GM10248 (cell line): ENCODE data around the gene ATP6V1G3.

Experiments used
- CTCF ChIA-PET: fragments of 300-600 bp; sonication (Branson Sonifier 250); formaldehyde crosslinking; extraction: SDS; loops from one replicate; lab custom pipeline; 2021; ENCODE audit warnings: antibody characterized with exemption; lab: Yijun Ruan, JAX
- POLR2A ChIA-PET: fragments of 350-650 bp; sonication (Branson Sonifier 250); formaldehyde crosslinking; extraction: SDS; loops from one replicate; lab custom pipeline; 2020; ENCODE audit warnings: antibody characterized with exemption; lab: Yijun Ruan, JAX
- DNase-seq: peaks from one replicate; pipeline ENCODE4 v3.0.0; 2012; ENCODE audit errors: extremely low spot score
- CTCF ChIP-seq: IDR thresholded peaks from 2 replicates; pipeline ENCODE4 v1.5.1; 2012; ENCODE audit warnings: mild to moderate bottlenecking, low read depth; ENCODE audit errors: extremely low read depth, missing control alignments, control extremely low read depth

ATP6V1G3 gene

GRCh38 chr1:198545156-198545555 lies 4.7 kb upstream of the ATP6V1G3 start:
- DNase-seq, result no peak
- POLR2A ChIA-PET, result no interaction called here
- CTCF ChIA-PET, result interaction anchor here (1.0 kb wide), 1 partner anchor 11 kb away, joined by 3 read pairs; no protein-coding TSS in a partner anchor
- no peak for TF ChIP-seq CTCF

GRCh38 chr1:198544265-198544664 lies 3.8 kb upstream of the ATP6V1G3 start:
- no peak for TF ChIP-seq CTCF
- ChIA-PET CTCF (interaction anchor here (1.0 to 1.1 kb wide), 2 partner anchors 11 to 50 kb away, joined by 3 read pairs; no protein-coding TSS in a partner anchor), POLR2A (no interaction called here)
- no peak for DNase-seq

- CTCF ChIA-PET, result interaction anchor here (0.7 to 1.1 kb wide), 2 partner anchors 10 to 50 kb away, joined by 3 read pairs; no protein-coding TSS in a partner anchor
- no peak for TF ChIP-seq CTCF
- POLR2A ChIA-PET, result no interaction called here
- peak; percentile 23 for DNase-seq
Measured at GRCh38 chr1:198543670-198544260, 3.3 kb upstream of the ATP6V1G3 start.

- DNase-seq, result no peak
- TF ChIP-seq CTCF, result no peak
- CTCF ChIA-PET, result no interaction called here
- POLR2A ChIA-PET, result no interaction called here
Measured at GRCh38 chr1:198542632-198543031, 2.2 kb upstream of the ATP6V1G3 start.

- ChIA-PET CTCF (interaction anchor here (1.5 kb wide), 1 partner anchor 11 kb away, joined by 3 read pairs; no protein-coding TSS in a partner anchor), POLR2A (no interaction called here)
- DNase-seq, result no peak
- TF ChIP-seq CTCF, result no peak
Measured at GRCh38 chr1:198541737-198542136, 1.3 kb upstream of the ATP6V1G3 start.

GRCh38 chr1:198538579-198539364 lies 1.7 kb downstream of the ATP6V1G3 start:
- ChIA-PET CTCF (no interaction called here), POLR2A (no interaction called here)
- DNase-seq, result no peak
- no peak for TF ChIP-seq CTCF
